Thymus (tissue), 11 donors: Measurements from ENCODE around the gene SH3PXD2A. TPM values are rescaled to one million over a fixed set of nuclear protein-coding genes. Genes with fewer than 3 reads are reported as not detected.

Experiments
- DNase-seq, 9 donors: peaks; one replicate each; pipeline ENCODE4 v3.0.0-alpha.2; 2013; ENCODE audit warnings: low spot score in 9 of 9, low read depth in 6 of 9, missing footprints in 1 of 9
- H3K27ac ChIP-seq, 2 donors: one replicate each; pipeline ENCODE4 v1.5.1; 2013; ENCODE audit warnings: control low read depth in 1 of 2, low read depth in 1 of 2, low read length in 1 of 2, mild to moderate bottlenecking in 1 of 2, moderate library complexity in 1 of 2
- H3K27me3 ChIP-seq, 2 donors: one replicate each; pipeline ENCODE4 v1.5.1; 2013; ENCODE audit warnings: low read length in 1 of 2; ENCODE audit not compliant: control insufficient read depth in 2 of 2, insufficient read depth in 1 of 2
- H3K36me3 ChIP-seq, 2 donors: one replicate each; pipeline ENCODE4 v1.5.1; 2013; ENCODE audit warnings: low read length in 1 of 2, mild to moderate bottlenecking in 1 of 2, moderate library complexity in 1 of 2; ENCODE audit not compliant: control insufficient read depth in 2 of 2, insufficient read depth in 2 of 2
- H3K4me1 ChIP-seq, 2 donors: one replicate each; pipeline ENCODE4 v1.5.1; 2013; ENCODE audit warnings: low read length in 2 of 2; ENCODE audit not compliant: control insufficient read depth in 2 of 2, insufficient read depth in 2 of 2
- H3K4me3 ChIP-seq, 2 donors: one replicate each; pipeline ENCODE4 v1.5.1; 2013; ENCODE audit warnings: low read length in 2 of 2, control low read depth in 1 of 2, mild to moderate bottlenecking in 1 of 2
- H3K9me3 ChIP-seq, 2 donors: one replicate each; pipeline ENCODE4 v1.5.1; 2013; ENCODE audit warnings: low read length in 1 of 2, mild to moderate bottlenecking in 1 of 2; ENCODE audit not compliant: control insufficient read depth in 2 of 2, insufficient read depth in 1 of 2
- WGBS: extraction: QIAGEN DNeasy Blood & Tissue Kit; methylation state at CpG from one replicate; pipeline ENCODE4 v1.1.7; 2013; 5-methylcytosine and 5-hydroxymethylcytosine counted together
- polyA plus RNA-seq: library from polyadenylated mRNA; stranded (reverse); fragments of 200-250 nt; gene quantifications from one replicate; pipeline ENCODE4 v1.2.3, GENCODE V29; 2013
- total RNA-seq: library from RNA; stranded (reverse); fragments of 120-200 nt; gene quantifications from one replicate; pipeline ENCODE4 v1.2.4, GENCODE V29; 2013
- donor health status: healthy.

The SH3PXD2A gene
- total and polyA plus RNA-seq, 2 donors = 3.8 to 9.5 TPM

GRCh38 chr10:103854265-103854685, 1.1 kb downstream of the SH3PXD2A start:
- peak overlapping the region in 1 of 2 donors; percentile 40 for H3K4me3 ChIP-seq
- 11% methylated on average over 13 of the region's 13 CpGs for WGBS
- DNase-seq = peak in 1 of 9 donors; percentile 37
- no peak overlapping the region for H3K27ac ChIP-seq
- H3K4me1 ChIP-seq = peaks cover 0 to 16% of the 10 kb centered on the region in 2 donors
- H3K9me3 ChIP-seq = no peaks in the 10 kb centered on the region
- no peaks in the 10 kb centered on the region for H3K36me3 ChIP-seq
- peaks cover 30 to 67% of the 10 kb centered on the region in 2 donors for H3K27me3 ChIP-seq

- no peak overlapping the region for H3K27ac ChIP-seq
- no peaks in the 10 kb centered on the region for H3K9me3 ChIP-seq
- DNase-seq = no peak
- peaks cover 0 to 16% of the 10 kb centered on the region in 2 donors for H3K4me1 ChIP-seq
- H3K4me3 ChIP-seq = peak overlapping the region in 1 of 2 donors; percentile 40
- WGBS = 87% methylated on average over 9 of the region's 9 CpGs
- no peaks in the 10 kb centered on the region for H3K36me3 ChIP-seq
- H3K27me3 ChIP-seq = peaks cover 30 to 67% of the 10 kb centered on the region in 2 donors
These were observed 1.7 kb downstream of the SH3PXD2A start for GRCh38 chr10:103853428-103854264.

GRCh38 chr10:103852856-103853255, 2.5 kb downstream of the SH3PXD2A start:
- Histone ChIP-seq H3K27ac (no peak overlapping the region), H3K36me3 (no peaks in the 10 kb centered on the region), H3K4me1 (peaks cover 0 to 19% of the 10 kb centered on the region in 2 donors), H3K4me3 (no peak overlapping the region), H3K9me3 (no peaks in the 10 kb centered on the region), H3K27me3 (peaks cover 30 to 67% of the 10 kb centered on the region in 2 donors)
- no peak for DNase-seq
- 94% methylated on average over 7 of the region's 7 CpGs for WGBS

- 94% methylated on average over 11 of the region's 11 CpGs for WGBS
- no peak for DNase-seq
- Histone ChIP-seq H3K4me1 (peaks cover 0 to 20% of the 10 kb centered on the region in 2 donors), H3K27ac (no peak overlapping the region), H3K9me3 (no peaks in the 10 kb centered on the region), H3K27me3 (peaks cover 30 to 63% of the 10 kb centered on the region in 2 donors), H3K36me3 (no peaks in the 10 kb centered on the region), H3K4me3 (no peak overlapping the region)
These were observed 3.1 kb downstream of the SH3PXD2A start for GRCh38 chr10:103852189-103852711.

GRCh38 chr10:103851261-103851660, 4.1 kb downstream of the SH3PXD2A start:
- no peak overlapping the region for H3K4me3 ChIP-seq
- H3K36me3 ChIP-seq = no peaks in the 10 kb centered on the region
- no peak overlapping the region for H3K27ac ChIP-seq
- peaks cover 0 to 23% of the 10 kb centered on the region in 2 donors for H3K4me1 ChIP-seq
- DNase-seq = no peak
- WGBS = 96% methylated on average over 4 of the region's 4 CpGs
- H3K9me3 ChIP-seq = no peaks in the 10 kb centered on the region
- peaks cover 26 to 53% of the 10 kb centered on the region in 2 donors for H3K27me3 ChIP-seq

- Histone ChIP-seq H3K27me3 (peaks cover 21 to 46% of the 10 kb centered on the region in 2 donors), H3K27ac (no peak overlapping the region), H3K9me3 (no peaks in the 10 kb centered on the region), H3K36me3 (no peaks in the 10 kb centered on the region), H3K4me1 (peaks cover 5 to 25% of the 10 kb centered on the region in 2 donors), H3K4me3 (no peak overlapping the region)
- 92% methylated on average over 3 of the region's 3 CpGs for WGBS
- DNase-seq = no peak
These were observed 4.8 kb downstream of the SH3PXD2A start for GRCh38 chr10:103850572-103850895.

GRCh38 chr10:103849880-103850571, 5.3 kb downstream of the SH3PXD2A start:
- Histone ChIP-seq H3K27ac (no peak overlapping the region), H3K36me3 (no peaks in the 10 kb centered on the region), H3K9me3 (no peaks in the 10 kb centered on the region), H3K27me3 (peaks cover 16 to 43% of the 10 kb centered on the region in 2 donors), H3K4me1 (peaks cover 5 to 25% of the 10 kb centered on the region in 2 donors), H3K4me3 (no peak overlapping the region)
- DNase-seq = no peak
- WGBS = 74% methylated on average over 8 of the region's 8 CpGs

- Histone ChIP-seq H3K4me3 (no peak overlapping the region), H3K27me3 (peaks cover 11 to 36% of the 10 kb centered on the region in 2 donors), H3K9me3 (no peaks in the 10 kb centered on the region), H3K36me3 (no peaks in the 10 kb centered on the region), H3K4me1 (peaks cover 5 to 18% of the 10 kb centered on the region in 2 donors), H3K27ac (peak overlapping the region in 1 of 2 donors; percentile 11)
- WGBS = 87% methylated on average over 10 of the region's 10 CpGs
- DNase-seq = no peak
These were observed 6.0 kb downstream of the SH3PXD2A start for GRCh38 chr10:103849212-103849877.
